ENCODE data around the gene ANKMY2.

ANKMY2 gene

DNA sequence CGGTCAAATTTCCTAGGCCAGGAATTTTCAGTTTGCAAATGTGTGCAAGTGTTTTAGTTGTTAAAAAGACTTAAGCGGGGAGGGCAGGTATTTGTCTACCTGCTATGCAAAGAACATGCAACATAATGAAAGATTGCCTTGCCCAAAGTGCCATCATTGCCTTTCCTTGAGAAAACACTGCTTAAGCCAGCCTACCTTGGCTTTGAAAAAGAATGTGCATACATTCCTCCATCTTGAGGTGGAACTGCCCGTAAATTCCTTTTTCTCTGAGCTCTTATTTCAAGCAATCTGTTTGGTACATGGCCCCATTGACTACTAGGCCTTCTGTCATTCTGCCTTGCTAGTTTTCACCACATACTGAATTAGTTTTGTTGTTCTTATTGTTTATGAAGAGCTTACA, 29.7 kb upstream of the ANKMY2 start:
- H3K9me3 ChIP-seq (ENCODE audit: control insufficient read depth in 1 of 2, low read length in 2 of 2) = no peaks in the 10 kb centered on the region
- peaks cover 3 to 29% of the 10 kb centered on the region in 2 donors for H3K36me3 ChIP-seq (ENCODE audit: control insufficient read depth in 1 of 2, insufficient read depth in 2 of 2, low read length in 2 of 2)
- H3K27ac ChIP-seq (ENCODE audit: low read depth, low read length) = no peak overlapping the region
- H3K4me3 ChIP-seq (ENCODE audit: low read depth in 1 of 2, low read length in 2 of 2) = no peak overlapping the region
- no peaks in the 10 kb centered on the region for H3K27me3 ChIP-seq (ENCODE audit: control insufficient read depth in 1 of 2, insufficient read depth in 2 of 2, low read length in 2 of 2)
- H3K9ac ChIP-seq (ENCODE audit: low read depth in 1 of 2, low read length in 2 of 2) = no peak overlapping the region
- H3K4me1 ChIP-seq (ENCODE audit: control insufficient read depth in 1 of 2, insufficient read depth in 2 of 2, low read length in 2 of 2) = no peaks in the 10 kb centered on the region

- Histone ChIP-seq H3K4me1 (ENCODE audit: control insufficient read depth in 1 of 2, insufficient read depth in 2 of 2, low read length in 2 of 2) (no peaks in the 10 kb centered on the region), H3K9me3 (ENCODE audit: control insufficient read depth in 1 of 2, low read length in 2 of 2) (no peaks in the 10 kb centered on the region), H3K4me3 (ENCODE audit: low read depth in 1 of 2, low read length in 2 of 2) (no peak overlapping the region), H3K36me3 (ENCODE audit: control insufficient read depth in 1 of 2, insufficient read depth in 2 of 2, low read length in 2 of 2) (peaks cover 3 to 23% of the 10 kb centered on the region in 2 donors), H3K27me3 (ENCODE audit: control insufficient read depth in 1 of 2, insufficient read depth in 2 of 2, low read length in 2 of 2) (no peaks in the 10 kb centered on the region), H3K27ac (ENCODE audit: low read depth, low read length) (no peak overlapping the region), H3K9ac (ENCODE audit: low read depth in 1 of 2, low read length in 2 of 2) (no peak overlapping the region)
These were observed 26.3 kb upstream of the ANKMY2 start for GRCh38 chr7:16671811-16672210.

GRCh38 chr7:16670731-16671344, 25.3 kb upstream of the ANKMY2 start:
- no peak overlapping the region for H3K27ac ChIP-seq (ENCODE audit: low read depth, low read length)
- no peak overlapping the region for H3K9ac ChIP-seq (ENCODE audit: low read depth in 1 of 2, low read length in 2 of 2)
- no peak overlapping the region for H3K4me3 ChIP-seq (ENCODE audit: low read depth in 1 of 2, low read length in 2 of 2)
- no peaks in the 10 kb centered on the region for H3K4me1 ChIP-seq (ENCODE audit: control insufficient read depth in 1 of 2, insufficient read depth in 2 of 2, low read length in 2 of 2)
- no peaks in the 10 kb centered on the region for H3K27me3 ChIP-seq (ENCODE audit: control insufficient read depth in 1 of 2, insufficient read depth in 2 of 2, low read length in 2 of 2)
- H3K9me3 ChIP-seq (ENCODE audit: control insufficient read depth in 1 of 2, low read length in 2 of 2) = no peaks in the 10 kb centered on the region
- H3K36me3 ChIP-seq (ENCODE audit: control insufficient read depth in 1 of 2, insufficient read depth in 2 of 2, low read length in 2 of 2) = peaks cover 3 to 16% of the 10 kb centered on the region in 2 donors

DNA sequence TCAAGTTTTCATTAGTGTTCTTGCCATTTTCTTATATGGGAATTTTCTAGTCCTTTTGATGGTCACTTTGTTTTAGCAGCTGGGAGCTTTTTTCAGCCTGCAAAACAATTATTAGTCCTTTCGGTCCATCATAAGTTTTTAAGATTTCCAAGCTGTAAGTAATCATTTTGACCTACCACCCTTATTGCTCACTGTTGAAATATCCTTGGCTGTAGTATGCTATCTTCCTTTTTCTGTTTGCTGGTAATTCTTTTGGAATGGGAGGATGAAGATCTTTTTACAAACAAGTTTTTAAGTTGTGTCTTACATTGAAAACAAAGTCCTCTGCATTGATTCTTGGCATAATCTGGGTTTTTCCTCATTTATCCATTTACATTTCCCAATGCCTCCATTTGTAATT, 24.5 kb upstream of the ANKMY2 start:
- H3K4me3 ChIP-seq (ENCODE audit: low read depth in 1 of 2, low read length in 2 of 2) = no peak overlapping the region
- H3K27me3 ChIP-seq (ENCODE audit: control insufficient read depth in 1 of 2, insufficient read depth in 2 of 2, low read length in 2 of 2) = no peaks in the 10 kb centered on the region
- no peaks in the 10 kb centered on the region for H3K9me3 ChIP-seq (ENCODE audit: control insufficient read depth in 1 of 2, low read length in 2 of 2)
- H3K27ac ChIP-seq (ENCODE audit: low read depth, low read length) = no peak overlapping the region
- H3K36me3 ChIP-seq (ENCODE audit: control insufficient read depth in 1 of 2, insufficient read depth in 2 of 2, low read length in 2 of 2) = peaks cover 3 to 8% of the 10 kb centered on the region in 2 donors
- H3K9ac ChIP-seq (ENCODE audit: low read depth in 1 of 2, low read length in 2 of 2) = no peak overlapping the region
- no peaks in the 10 kb centered on the region for H3K4me1 ChIP-seq (ENCODE audit: control insufficient read depth in 1 of 2, insufficient read depth in 2 of 2, low read length in 2 of 2)

DNA sequence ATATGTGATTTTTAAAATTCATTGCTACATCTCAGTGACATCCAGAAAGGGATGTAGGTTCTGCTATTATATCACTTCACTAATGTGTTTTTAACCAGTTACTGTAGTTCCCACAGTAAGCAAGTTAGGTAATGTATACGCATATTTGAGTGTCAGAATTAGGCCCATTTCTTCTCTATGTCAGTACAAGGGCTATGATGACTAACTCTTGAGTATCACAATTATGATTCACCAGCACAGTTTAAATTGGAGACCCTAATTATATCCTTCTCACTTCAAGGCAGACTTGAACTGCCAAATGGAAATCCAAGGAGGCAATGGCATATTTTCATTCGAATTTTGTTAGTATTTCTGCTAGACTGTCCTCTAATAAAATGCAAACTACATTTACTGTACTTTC, 24.0 kb upstream of the ANKMY2 start:
- Histone ChIP-seq H3K9ac (ENCODE audit: low read depth in 1 of 2, low read length in 2 of 2) (no peak overlapping the region), H3K36me3 (ENCODE audit: control insufficient read depth in 1 of 2, insufficient read depth in 2 of 2, low read length in 2 of 2) (peaks cover 3% of the 10 kb centered on the region in 2 donors), H3K27me3 (ENCODE audit: control insufficient read depth in 1 of 2, insufficient read depth in 2 of 2, low read length in 2 of 2) (no peaks in the 10 kb centered on the region), H3K27ac (ENCODE audit: low read depth, low read length) (no peak overlapping the region), H3K4me3 (ENCODE audit: low read depth in 1 of 2, low read length in 2 of 2) (no peak overlapping the region), H3K4me1 (ENCODE audit: control insufficient read depth in 1 of 2, insufficient read depth in 2 of 2, low read length in 2 of 2) (no peaks in the 10 kb centered on the region), H3K9me3 (ENCODE audit: control insufficient read depth in 1 of 2, low read length in 2 of 2) (no peaks in the 10 kb centered on the region)

DNA sequence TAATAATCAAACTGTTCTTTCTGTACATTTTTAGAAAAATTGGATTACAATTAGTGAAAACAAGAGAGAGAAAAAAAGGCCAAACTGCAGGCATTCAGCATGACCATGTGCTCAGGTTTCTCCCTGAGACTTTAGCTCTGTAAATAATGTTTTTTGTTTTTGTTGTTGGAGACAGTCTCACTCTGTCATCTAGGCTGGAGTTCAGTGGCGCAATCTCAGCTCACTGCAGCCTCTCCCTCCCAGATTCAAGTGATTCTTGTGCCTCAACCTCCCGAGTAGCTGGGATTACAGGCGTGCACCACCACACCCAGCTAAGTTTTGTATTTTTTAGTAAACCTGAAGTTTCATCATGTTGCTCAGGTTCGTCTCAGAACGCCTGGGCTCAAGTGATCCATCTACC, 23.4 kb upstream of the ANKMY2 start:
- Histone ChIP-seq H3K27me3 (ENCODE audit: control insufficient read depth in 1 of 2, insufficient read depth in 2 of 2, low read length in 2 of 2) (no peaks in the 10 kb centered on the region), H3K9me3 (ENCODE audit: control insufficient read depth in 1 of 2, low read length in 2 of 2) (no peaks in the 10 kb centered on the region), H3K36me3 (ENCODE audit: control insufficient read depth in 1 of 2, insufficient read depth in 2 of 2, low read length in 2 of 2) (peaks cover 3% of the 10 kb centered on the region in 2 donors), H3K4me3 (ENCODE audit: low read depth in 1 of 2, low read length in 2 of 2) (no peak overlapping the region), H3K4me1 (ENCODE audit: control insufficient read depth in 1 of 2, insufficient read depth in 2 of 2, low read length in 2 of 2) (no peaks in the 10 kb centered on the region), H3K9ac (ENCODE audit: low read depth in 1 of 2, low read length in 2 of 2) (no peak overlapping the region), H3K27ac (ENCODE audit: low read depth, low read length) (no peak overlapping the region)

DNA sequence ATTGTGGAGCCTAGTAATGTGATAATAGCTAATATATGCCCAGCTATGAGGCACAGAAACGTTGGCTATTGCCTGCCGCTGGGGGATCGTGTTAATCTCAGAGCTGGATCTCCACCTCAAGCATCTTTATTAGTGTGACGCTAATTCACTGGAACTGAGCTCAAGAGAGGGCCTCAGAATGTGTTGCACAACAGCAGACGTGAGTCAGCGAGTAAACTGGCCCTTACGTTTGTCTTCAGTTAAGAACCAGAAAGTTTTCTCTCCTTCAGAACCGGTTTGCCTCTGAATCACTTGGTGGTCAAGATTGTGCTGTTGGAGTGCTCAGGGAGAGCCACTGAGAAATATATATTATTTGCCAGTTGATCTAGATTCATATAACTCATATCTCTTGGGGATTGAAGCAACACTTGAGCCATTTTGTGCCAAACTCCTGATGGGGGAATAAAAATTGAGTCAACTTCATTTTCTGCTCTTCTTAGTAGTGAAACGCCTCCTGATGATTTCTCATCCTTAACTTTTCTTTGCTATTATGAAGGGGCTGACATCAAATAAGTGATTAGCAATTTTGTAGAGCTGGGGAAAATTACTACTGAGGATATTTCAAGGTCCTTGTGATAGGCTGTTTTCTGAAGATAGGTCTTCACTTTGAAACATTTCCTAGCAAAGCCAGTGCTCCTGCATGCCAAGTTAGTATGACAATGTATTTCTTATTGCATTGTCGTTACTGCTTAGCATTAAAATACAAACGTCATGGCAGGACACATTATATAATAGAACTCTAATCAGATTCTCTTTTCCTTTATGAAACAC, 22.7 kb upstream of the ANKMY2 start:
- no peaks in the 10 kb centered on the region for H3K27me3 ChIP-seq (ENCODE audit: control insufficient read depth in 1 of 2, insufficient read depth in 2 of 2, low read length in 2 of 2)

DNA sequence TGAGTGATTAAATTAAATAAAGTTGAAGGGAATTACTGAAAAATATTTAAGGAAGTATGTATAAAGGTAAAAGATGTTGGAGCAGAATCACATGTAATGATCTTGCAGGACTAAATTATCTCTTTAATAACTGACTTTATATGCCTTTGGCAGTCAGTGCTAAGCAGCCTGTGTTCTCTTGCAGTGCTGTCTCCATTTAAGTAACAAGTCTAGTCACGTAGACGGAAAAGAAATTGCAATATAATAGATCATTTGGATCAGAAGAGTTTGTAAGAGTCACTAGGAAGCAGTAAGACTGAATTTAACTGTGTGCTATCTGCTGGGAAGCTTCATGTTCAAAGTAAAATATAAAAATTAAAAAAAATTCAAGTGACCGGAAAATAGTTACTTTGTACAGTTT, 21.8 kb upstream of the ANKMY2 start:
- H3K27ac ChIP-seq (ENCODE audit: low read depth, low read length) = no peak overlapping the region
- H3K9me3 ChIP-seq (ENCODE audit: control insufficient read depth in 1 of 2, low read length in 2 of 2) = no peaks in the 10 kb centered on the region
- no peaks in the 10 kb centered on the region for H3K27me3 ChIP-seq (ENCODE audit: control insufficient read depth in 1 of 2, insufficient read depth in 2 of 2, low read length in 2 of 2)
- H3K4me3 ChIP-seq (ENCODE audit: low read depth in 1 of 2, low read length in 2 of 2) = no peak overlapping the region
- no peak overlapping the region for H3K9ac ChIP-seq (ENCODE audit: low read depth in 1 of 2, low read length in 2 of 2)
- no peaks in the 10 kb centered on the region for H3K4me1 ChIP-seq (ENCODE audit: control insufficient read depth in 1 of 2, insufficient read depth in 2 of 2, low read length in 2 of 2)
- peaks cover 3% of the 10 kb centered on the region in 2 donors for H3K36me3 ChIP-seq (ENCODE audit: control insufficient read depth in 1 of 2, insufficient read depth in 2 of 2, low read length in 2 of 2)

More for the DNA sequence above, 22.7 kb upstream of the ANKMY2 start:
- no peak overlapping the region for H3K9ac ChIP-seq (ENCODE audit: low read depth in 1 of 2, low read length in 2 of 2)
- H3K4me3 ChIP-seq (ENCODE audit: low read depth in 1 of 2, low read length in 2 of 2) = no peak overlapping the region
- no peaks in the 10 kb centered on the region for H3K4me1 ChIP-seq (ENCODE audit: control insufficient read depth in 1 of 2, insufficient read depth in 2 of 2, low read length in 2 of 2)
- no peak overlapping the region for H3K27ac ChIP-seq (ENCODE audit: low read depth, low read length)
- H3K9me3 ChIP-seq (ENCODE audit: control insufficient read depth in 1 of 2, low read length in 2 of 2) = no peaks in the 10 kb centered on the region
- H3K36me3 ChIP-seq (ENCODE audit: control insufficient read depth in 1 of 2, insufficient read depth in 2 of 2, low read length in 2 of 2) = peaks cover 3% of the 10 kb centered on the region in 2 donors

GRCh38 chr7:16661924-16662323, 16.4 kb upstream of the ANKMY2 start:
- H3K4me1 ChIP-seq (ENCODE audit: control insufficient read depth in 1 of 2, insufficient read depth in 2 of 2, low read length in 2 of 2) = peaks cover 4 to 14% of the 10 kb centered on the region in 2 donors
- H3K4me3 ChIP-seq (ENCODE audit: low read depth in 1 of 2, low read length in 2 of 2) = no peak overlapping the region
- no peak overlapping the region for H3K9ac ChIP-seq (ENCODE audit: low read depth in 1 of 2, low read length in 2 of 2)
- no peaks in the 10 kb centered on the region for H3K36me3 ChIP-seq (ENCODE audit: control insufficient read depth in 1 of 2, insufficient read depth in 2 of 2, low read length in 2 of 2)
- H3K9me3 ChIP-seq (ENCODE audit: control insufficient read depth in 1 of 2, low read length in 2 of 2) = no peaks in the 10 kb centered on the region
- H3K27ac ChIP-seq (ENCODE audit: low read depth, low read length) = no peak overlapping the region
- no peaks in the 10 kb centered on the region for H3K27me3 ChIP-seq (ENCODE audit: control insufficient read depth in 1 of 2, insufficient read depth in 2 of 2, low read length in 2 of 2)

DNA sequence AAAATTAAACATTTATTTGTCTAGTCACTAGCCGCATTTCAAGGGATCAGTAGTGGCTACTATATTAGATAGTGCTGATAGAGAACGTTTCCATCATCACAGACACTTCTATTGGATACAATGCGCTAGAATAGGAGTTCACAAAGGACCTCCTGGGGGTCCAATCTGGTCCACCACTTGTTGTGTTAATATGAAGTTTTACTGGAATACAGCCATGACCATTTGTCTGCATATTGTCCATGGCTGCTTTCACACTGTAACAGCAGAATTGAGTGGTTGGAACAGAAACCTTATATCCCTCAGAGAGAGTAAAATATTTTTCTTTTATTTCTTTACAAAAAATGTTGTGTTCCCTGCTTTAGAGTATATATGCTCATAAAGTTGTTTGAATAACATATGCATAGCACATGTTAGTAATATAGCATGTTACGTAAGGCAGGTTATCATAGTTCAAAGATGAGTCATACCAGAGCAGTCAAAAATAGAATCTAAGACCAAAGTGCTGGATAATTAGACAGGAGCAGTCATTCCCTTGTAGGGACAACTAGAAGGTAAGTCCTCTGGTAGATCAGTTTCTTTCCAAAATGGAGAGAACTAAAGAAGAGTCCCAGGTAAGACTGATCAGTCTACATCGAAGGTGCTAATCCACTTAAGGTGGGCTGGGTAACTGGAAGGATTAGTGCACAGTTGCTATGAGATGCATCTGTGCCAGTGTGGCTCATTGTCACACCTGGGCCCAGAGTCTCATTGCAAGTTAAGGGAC, 15.3 kb upstream of the ANKMY2 start:
- no peaks in the 10 kb centered on the region for H3K9me3 ChIP-seq (ENCODE audit: control insufficient read depth in 1 of 2, low read length in 2 of 2)
- no peak overlapping the region for H3K27ac ChIP-seq (ENCODE audit: low read depth, low read length)
- H3K4me1 ChIP-seq (ENCODE audit: control insufficient read depth in 1 of 2, insufficient read depth in 2 of 2, low read length in 2 of 2) = peaks cover 4 to 14% of the 10 kb centered on the region in 2 donors
- no peaks in the 10 kb centered on the region for H3K36me3 ChIP-seq (ENCODE audit: control insufficient read depth in 1 of 2, insufficient read depth in 2 of 2, low read length in 2 of 2)
- H3K27me3 ChIP-seq (ENCODE audit: control insufficient read depth in 1 of 2, insufficient read depth in 2 of 2, low read length in 2 of 2) = no peaks in the 10 kb centered on the region
- no peak overlapping the region for H3K9ac ChIP-seq (ENCODE audit: low read depth in 1 of 2, low read length in 2 of 2)
- no peak overlapping the region for H3K4me3 ChIP-seq (ENCODE audit: low read depth in 1 of 2, low read length in 2 of 2)

All from duodenal mucosa (tissue), 2 donors.